ENCODE results near the gene SPATC1L. TPM values are rescaled to one million over a fixed set of nuclear protein-coding genes. Genes with fewer than 3 reads are reported as not detected.
"Not testable (repeated sequence)": the region's sequence is repeated elsewhere in the genome, so short reads cannot be mapped to it uniquely, and the experiment has no call there.

SPATC1L gene
- total and polyA plus RNA-seq, 2 donors (not counting 3 experiments of a cell fraction or from before 2014, with no cell fraction given): 11.5 to 15.3 TPM

- CTCF ChIA-PET: interaction anchor here (1.1 kb wide), 1 partner anchor 51 kb away, joined by 3 read pairs; no protein-coding TSS in a partner anchor
- Histone ChIP-seq H3K9ac (replicated peaks; ENCODE audit: extremely low read depth, insufficient read depth, low read length) (no peak overlapping the region), H3K36me3 (ENCODE audit: control insufficient read depth in 2 of 2, extremely low read depth in 1 of 2, insufficient read depth in 2 of 2, low read length in 2 of 2) (peaks cover 21 to 31% of the 10 kb centered on the region in 2 experiments), H4K20me1 (replicated peaks; ENCODE audit: control insufficient read depth, extremely low read depth, insufficient read depth, low read length) (no peaks in the 10 kb centered on the region), H3K27ac (ENCODE audit: insufficient read depth, low read depth, low read length) (peak overlapping the region; percentile 15), H3K4me1 (ENCODE audit: control insufficient read depth, extremely low read depth, insufficient read depth, low read length) (peaks cover 6% of the 10 kb centered on the region), H3K9me3 (replicated peaks; ENCODE audit: control insufficient read depth, insufficient read depth, low read length) (no peaks in the 10 kb centered on the region), H2AFZ (ENCODE audit: low read depth, low read length) (no peak overlapping the region), H3K4me3 (replicated peaks in 1 of 3; ENCODE audit: insufficient read depth in 1 of 3, low read depth in 1 of 3, low read length in 3 of 3) (no peak overlapping the region), H3K4me2 (ENCODE audit: insufficient read depth, low read length) (no peak overlapping the region), H3K9me1 (replicated peaks; ENCODE audit: control insufficient read depth, extremely low read depth, insufficient read depth, low read length) (no peaks in the 10 kb centered on the region), H3K27me3 (ENCODE audit: control insufficient read depth in 2 of 2, insufficient read depth in 2 of 2, low read length in 2 of 2) (no peaks in the 10 kb centered on the region), H3K79me2 (ENCODE audit: control insufficient read depth, insufficient read depth, low read length) (no peaks in the 10 kb centered on the region)
- no TSS peak for BruUV-seq (replicated peaks)
- DNase-seq (ENCODE audit: low read depth, low spot score) (no peak), FAIRE-seq (no peak)
- intact Hi-C loops (cut with micrococcal nuclease) (no loop called here), dilution Hi-C loops (cut with MboI; ENCODE audit: extremely low pct_ligation_motif_present, low sequenced_read_pairs) (no loop called here)
- no peak for TF ChIP-seq EZH2 (IDR thresholded peaks at IDR 0.05; ENCODE audit: borderline replicate concordance, low read depth, low read length, severe bottlenecking)
- TF ChIP-seq FOS (IDR thresholded peaks at IDR 0.05; ENCODE audit: borderline replicate concordance, insufficient read depth, low read length): no peak
- POLR2A ChIA-PET: no interaction called here
These were observed 18.9 kb upstream of the SPATC1L start for GRCh38 chr21:46203203-46203600.

GRCh38 chr21:46202592-46203202 is 18.4 kb upstream of the SPATC1L start:
- no peaks in the 10 kb centered on the region for H3K27me3 ChIP-seq (ENCODE audit: control insufficient read depth in 2 of 2, insufficient read depth in 2 of 2, low read length in 2 of 2)
- no peaks in the 10 kb centered on the region for H4K20me1 ChIP-seq (replicated peaks; ENCODE audit: control insufficient read depth, extremely low read depth, insufficient read depth, low read length)
- POLR2A ChIA-PET: no interaction called here
- H3K4me1 ChIP-seq (ENCODE audit: control insufficient read depth, extremely low read depth, insufficient read depth, low read length): peaks cover 6% of the 10 kb centered on the region
- TF ChIP-seq POLR2A (IDR thresholded peaks at IDR 0.05; ENCODE audit: low read depth, low read length): no peak
- no peak for TF ChIP-seq FOS (IDR thresholded peaks at IDR 0.05; ENCODE audit: borderline replicate concordance, insufficient read depth, low read length)
- no peak for TF ChIP-seq CTCF (IDR thresholded peaks at IDR 0.05; ENCODE audit: extremely low read depth in 1 of 2, insufficient read depth in 1 of 2, low read depth in 1 of 2, low read length in 2 of 2)
- TF ChIP-seq MAX (IDR thresholded peaks at IDR 0.05; ENCODE audit: insufficient read depth, insufficient read length): no peak
- no peaks in the 10 kb centered on the region for H3K79me2 ChIP-seq (ENCODE audit: control insufficient read depth, insufficient read depth, low read length)
- H3K9me1 ChIP-seq (replicated peaks; ENCODE audit: control insufficient read depth, extremely low read depth, insufficient read depth, low read length): no peaks in the 10 kb centered on the region
- intact Hi-C loops (cut with micrococcal nuclease) (no loop called here), dilution Hi-C loops (cut with MboI; ENCODE audit: extremely low pct_ligation_motif_present, low sequenced_read_pairs) (no loop called here)
- H3K9me3 ChIP-seq (replicated peaks; ENCODE audit: control insufficient read depth, insufficient read depth, low read length): no peaks in the 10 kb centered on the region
- H3K4me3 ChIP-seq (replicated peaks in 1 of 3; ENCODE audit: insufficient read depth in 1 of 3, low read depth in 1 of 3, low read length in 3 of 3): no peak overlapping the region
- no peak for DNase-seq (ENCODE audit: low read depth, low spot score)
- H3K4me2 ChIP-seq (ENCODE audit: insufficient read depth, low read length): no peak overlapping the region
- peak overlapping the region; percentile 32 for H2AFZ ChIP-seq (ENCODE audit: low read depth, low read length)
- BruUV-seq (replicated peaks): no TSS peak
- CTCF ChIA-PET: interaction anchor here (1.1 kb wide), 1 partner anchor 50 kb away, joined by 3 read pairs; no protein-coding TSS in a partner anchor
- FAIRE-seq: peak; percentile 67
- peaks cover 20 to 26% of the 10 kb centered on the region in 2 experiments for H3K36me3 ChIP-seq (ENCODE audit: control insufficient read depth in 2 of 2, extremely low read depth in 1 of 2, insufficient read depth in 2 of 2, low read length in 2 of 2)
- H3K27ac ChIP-seq (ENCODE audit: insufficient read depth, low read depth, low read length): peak overlapping the region; percentile 20
- no peak overlapping the region for H3K9ac ChIP-seq (replicated peaks; ENCODE audit: extremely low read depth, insufficient read depth, low read length)

- DNase-seq (ENCODE audit: low read depth, low spot score); H3K9me1 ChIP-seq (replicated peaks; ENCODE audit: control insufficient read depth, extremely low read depth, insufficient read depth, low read length); BruUV-seq (replicated peaks); H3K4me2 ChIP-seq (ENCODE audit: insufficient read depth, low read length); intact Hi-C loops (cut with micrococcal nuclease); H3K79me2 ChIP-seq (ENCODE audit: control insufficient read depth, insufficient read depth, low read length); H3K9ac ChIP-seq (replicated peaks; ENCODE audit: extremely low read depth, insufficient read depth, low read length); H3K27me3 ChIP-seq (ENCODE audit: control insufficient read depth in 2 of 2, insufficient read depth in 2 of 2, low read length in 2 of 2); POLR2A ChIA-PET; H3K27ac ChIP-seq (ENCODE audit: insufficient read depth, low read depth, low read length); dilution Hi-C loops (cut with MboI; ENCODE audit: extremely low pct_ligation_motif_present, low sequenced_read_pairs); FAIRE-seq; H4K20me1 ChIP-seq (replicated peaks; ENCODE audit: control insufficient read depth, extremely low read depth, insufficient read depth, low read length); H3K9me3 ChIP-seq (replicated peaks; ENCODE audit: control insufficient read depth, insufficient read depth, low read length); H3K4me3 ChIP-seq (replicated peaks in 1 of 3; ENCODE audit: insufficient read depth in 1 of 3, low read depth in 1 of 3, low read length in 3 of 3); H3K4me1 ChIP-seq (ENCODE audit: control insufficient read depth, extremely low read depth, insufficient read depth, low read length); H2AFZ ChIP-seq (ENCODE audit: low read depth, low read length): not testable (repeated sequence)
- CTCF ChIA-PET: interaction anchor here (0.8 kb wide), 1 partner anchor 58 kb away, joined by 3 read pairs; no protein-coding TSS in a partner anchor
- peaks cover 19 to 20% of the 10 kb centered on the region in 2 experiments for H3K36me3 ChIP-seq (ENCODE audit: control insufficient read depth in 2 of 2, extremely low read depth in 1 of 2, insufficient read depth in 2 of 2, low read length in 2 of 2)
These were observed 16.9 kb upstream of the SPATC1L start for GRCh38 chr21:46200877-46201803.
